NCI-H2227 (cell line): ENCODE data around the gene RESP18.

Experiments used
- DNase-seq: peaks from one replicate; lab custom pipeline; 2025; ENCODE audit not compliant: unreplicated experiment; lab: John Stamatoyannopoulos, UW

RESP18 gene

DNA sequence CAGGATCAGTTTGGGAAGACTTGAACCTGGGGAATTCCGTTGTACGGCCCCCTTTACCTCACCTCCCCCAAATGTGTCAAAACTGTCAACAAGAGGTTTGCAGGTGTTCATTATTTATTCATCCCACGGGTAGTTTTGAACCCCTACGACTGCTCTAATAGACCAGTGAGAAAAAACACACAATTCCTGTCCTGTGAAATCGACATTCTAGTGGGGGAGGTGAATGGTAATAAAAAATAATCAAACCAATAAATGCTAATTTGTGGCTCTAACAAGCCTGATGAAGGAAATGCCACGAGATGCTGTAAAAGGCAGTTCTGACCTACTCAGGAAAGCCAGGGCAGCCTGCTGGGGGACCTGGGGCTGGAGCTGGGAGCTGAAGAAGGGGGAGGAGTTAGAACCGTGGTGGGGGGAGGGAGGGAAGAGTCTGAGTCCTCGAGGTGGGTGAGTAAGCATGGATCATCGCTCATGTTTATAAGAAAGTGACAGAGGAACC lies 53.8 kb downstream of the RESP18 start:
- no peak for DNase-seq

DNA sequence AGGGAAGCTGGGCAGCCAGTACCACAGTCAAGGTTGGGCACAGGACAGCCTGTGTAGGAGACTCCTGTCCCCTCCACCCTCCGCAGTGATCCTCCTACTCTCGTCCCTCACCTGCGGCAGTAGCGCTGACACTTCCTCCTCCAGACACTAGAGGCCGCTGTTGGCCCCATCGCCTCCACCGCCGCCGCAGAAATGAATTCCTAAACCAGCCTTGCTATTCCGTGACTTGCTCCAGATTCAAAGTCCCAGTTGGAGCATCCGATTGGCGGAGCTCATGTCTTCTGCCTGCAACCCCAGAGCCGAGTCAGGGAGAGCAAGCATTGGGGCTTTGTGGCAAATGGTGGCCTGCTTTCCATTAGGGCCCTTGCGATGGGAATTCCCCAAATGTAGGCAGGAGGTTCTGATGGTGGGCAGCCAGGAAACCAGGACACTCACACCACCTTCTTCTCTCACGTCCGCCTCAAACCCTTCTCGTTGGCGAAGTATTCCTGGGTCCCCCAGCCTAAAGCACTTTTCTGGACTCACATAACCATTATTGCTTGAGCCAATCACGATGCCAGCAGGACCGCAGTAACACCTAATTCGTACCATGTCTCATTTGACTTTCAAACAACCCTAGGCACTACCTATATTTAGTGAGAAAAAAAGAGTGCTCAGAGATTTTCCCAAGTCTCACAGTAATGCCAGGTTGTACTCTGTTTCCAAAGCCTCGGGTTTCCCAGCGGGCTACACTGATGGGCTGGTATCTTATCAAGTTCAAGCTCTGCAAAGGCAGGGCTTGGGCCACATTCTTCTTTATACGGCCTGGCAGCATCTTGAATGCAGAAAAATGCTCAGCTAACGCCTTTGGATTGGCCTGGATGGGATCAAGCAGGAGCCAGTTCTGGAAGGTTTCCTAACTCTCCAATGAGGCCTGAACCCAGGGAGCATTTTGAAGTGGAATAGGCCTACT lies 54.6 kb downstream of the RESP18 start:
- DNase-seq: peak; percentile 88
